HEK293T (cell line): ENCODE measurements around the gene OXGR1.

Source experiments
- ARNT ChIP-seq: fragments of 450-650 bp; IDR thresholded peaks from 2 replicates; pipeline ENCODE4 v1.6.1; 2017; ENCODE audit warnings: mild to moderate bottlenecking
- CTBP1 ChIP-seq: fragments of 450-650 bp; IDR thresholded peaks from 2 replicates; pipeline ENCODE4 v1.6.1; 2016; ENCODE audit warnings: borderline replicate concordance
- FOXM1 ChIP-seq: fragments of 450-650 bp; IDR thresholded peaks from 2 replicates; pipeline ENCODE4 v1.6.1; 2017; ENCODE audit warnings: mild to moderate bottlenecking, borderline replicate concordance
- HDGF ChIP-seq: fragments of 450-650 bp; IDR thresholded peaks from 2 replicates; pipeline ENCODE4 v1.6.1; 2017; ENCODE audit warnings: antibody characterized with exemption, borderline replicate concordance
- LEF1 ChIP-seq: fragments of 450-650 bp; IDR thresholded peaks from 2 replicates; pipeline ENCODE4 v1.6.1; 2017; ENCODE audit warnings: mild to moderate bottlenecking, borderline replicate concordance
- NFRKB ChIP-seq: fragments of 450-650 bp; IDR thresholded peaks from 2 replicates; pipeline ENCODE4 v1.6.1; 2016; ENCODE audit warnings: mild to moderate bottlenecking, moderate library complexity
- SP1 ChIP-seq: fragments of 450-650 bp; IDR thresholded peaks from 2 replicates; pipeline ENCODE4 v1.6.1; 2017
- SUZ12 ChIP-seq: fragments of 450-650 bp; IDR thresholded peaks from 2 replicates; pipeline ENCODE4 v1.6.1; 2016; ENCODE audit warnings: mild to moderate bottlenecking
- TARDBP ChIP-seq: fragments of 450-650 bp; IDR thresholded peaks from 2 replicates; pipeline ENCODE4 v1.6.1; 2016
- TF ChIP-seq, protein P1 (sequence below): fragments of 450-650 bp; IDR thresholded peaks from 2 replicates; pipeline ENCODE4 v1.6.1; 2016

- no peak for TF ChIP-seq LEF1
- no peak for TF ChIP-seq TARDBP
- TF ChIP-seq, protein P1, sequence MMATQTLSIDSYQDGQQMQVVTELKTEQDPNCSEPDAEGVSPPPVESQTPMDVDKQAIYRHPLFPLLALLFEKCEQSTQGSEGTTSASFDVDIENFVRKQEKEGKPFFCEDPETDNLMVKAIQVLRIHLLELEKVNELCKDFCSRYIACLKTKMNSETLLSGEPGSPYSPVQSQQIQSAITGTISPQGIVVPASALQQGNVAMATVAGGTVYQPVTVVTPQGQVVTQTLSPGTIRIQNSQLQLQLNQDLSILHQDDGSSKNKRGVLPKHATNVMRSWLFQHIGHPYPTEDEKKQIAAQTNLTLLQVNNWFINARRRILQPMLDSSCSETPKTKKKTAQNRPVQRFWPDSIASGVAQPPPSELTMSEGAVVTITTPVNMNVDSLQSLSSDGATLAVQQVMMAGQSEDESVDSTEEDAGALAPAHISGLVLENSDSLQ = no peak
- no peak for TF ChIP-seq NFRKB
- TF ChIP-seq CTBP1 = no peak
- no peak for TF ChIP-seq FOXM1
- no peak for TF ChIP-seq SUZ12
- TF ChIP-seq HDGF = no peak
- TF ChIP-seq ARNT = no peak
- TF ChIP-seq SP1 = no peak
These were observed 53.3 kb downstream of the OXGR1 start for GRCh38 chr13:96940961-96941360.
